Colonic mucosa (tissue), 4 donors: ENCODE results near the gene COMMD1. TPM values are rescaled to one million over a fixed set of nuclear protein-coding genes. Genes with fewer than 3 reads are reported as not detected.

ENCODE experiments used
- DNase-seq: peaks from one replicate; pipeline ENCODE4 v3.0.0-alpha.2; 2020
- H3K27ac ChIP-seq: fragments of 200-600 bp; one replicate; pipeline ENCODE4 v1.8.0; 2021
- H3K27me3 ChIP-seq: fragments of 200-600 bp; one replicate; pipeline ENCODE4 v1.8.0; 2021
- H3K36me3 ChIP-seq: fragments of 200-600 bp; one replicate; pipeline ENCODE4 v1.8.0; 2021
- H3K4me1 ChIP-seq: fragments of 200-600 bp; one replicate; pipeline ENCODE4 v1.8.0; 2021; ENCODE audit warnings: mild to moderate bottlenecking
- H3K4me3 ChIP-seq: fragments of 200-600 bp; one replicate; pipeline ENCODE4 v1.8.0; 2021
- H3K9ac ChIP-seq, 2 donors: one replicate each; pipeline ENCODE4 v1.7.0; 2013; ENCODE audit warnings: control low read depth in 2 of 2, low read depth in 2 of 2, low read length in 2 of 2
- H3K9me3 ChIP-seq: fragments of 200-600 bp; one replicate; pipeline ENCODE4 v1.8.0; 2021
- intact Hi-C: fragments of 100-400 bp; cut with DNase I; formaldehyde crosslinking; loops from one replicate; pipeline ENCODE4 v1.14.1; 2022
- total RNA-seq, 2 donors: library from RNA; stranded (reverse); fragmentation: NEBNext Ultra II Directional in 1 of 2; extraction: Animal tissue kit (Norgen Biotek cat#: 25700) in 1 of 2; gene quantifications; one replicate each; pipeline ENCODE4 v1.2.1, GENCODE V29; 2021
- TF ChIP-seq, protein P1 (sequence below): fragments of 200-600 bp; IDR thresholded peaks from one replicate; pipeline ENCODE4 v1.8.0; 2022; ENCODE audit warnings: antibody characterized with exemption, mild to moderate bottlenecking
- donor health status: healthy.
- donor health status: DM: no; HTN: no; CAD: no.
- donor health status: DM: no; HTN: no; CAD: no.

Gene COMMD1
- total RNA-seq, 2 donors from 2014 or later: 22.2 to 24.4 TPM

GRCh38 chr2:62175728-62176127, 270.3 kb downstream of the COMMD1 start:
- DNase-seq: no peak
- no peak overlapping the region for H3K4me3 ChIP-seq
- no peaks in the 10 kb centered on the region for H3K27me3 ChIP-seq
- no peaks in the 10 kb centered on the region for H3K9me3 ChIP-seq
- no peak overlapping the region for H3K27ac ChIP-seq
- no peak overlapping the region for H3K9ac ChIP-seq
- intact Hi-C loops: no loop called here
- no peaks in the 10 kb centered on the region for H3K4me1 ChIP-seq
- no peaks in the 10 kb centered on the region for H3K36me3 ChIP-seq
- TF ChIP-seq, protein P1, sequence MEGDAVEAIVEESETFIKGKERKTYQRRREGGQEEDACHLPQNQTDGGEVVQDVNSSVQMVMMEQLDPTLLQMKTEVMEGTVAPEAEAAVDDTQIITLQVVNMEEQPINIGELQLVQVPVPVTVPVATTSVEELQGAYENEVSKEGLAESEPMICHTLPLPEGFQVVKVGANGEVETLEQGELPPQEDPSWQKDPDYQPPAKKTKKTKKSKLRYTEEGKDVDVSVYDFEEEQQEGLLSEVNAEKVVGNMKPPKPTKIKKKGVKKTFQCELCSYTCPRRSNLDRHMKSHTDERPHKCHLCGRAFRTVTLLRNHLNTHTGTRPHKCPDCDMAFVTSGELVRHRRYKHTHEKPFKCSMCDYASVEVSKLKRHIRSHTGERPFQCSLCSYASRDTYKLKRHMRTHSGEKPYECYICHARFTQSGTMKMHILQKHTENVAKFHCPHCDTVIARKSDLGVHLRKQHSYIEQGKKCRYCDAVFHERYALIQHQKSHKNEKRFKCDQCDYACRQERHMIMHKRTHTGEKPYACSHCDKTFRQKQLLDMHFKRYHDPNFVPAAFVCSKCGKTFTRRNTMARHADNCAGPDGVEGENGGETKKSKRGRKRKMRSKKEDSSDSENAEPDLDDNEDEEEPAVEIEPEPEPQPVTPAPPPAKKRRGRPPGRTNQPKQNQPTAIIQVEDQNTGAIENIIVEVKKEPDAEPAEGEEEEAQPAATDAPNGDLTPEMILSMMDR: no peak

DNA sequence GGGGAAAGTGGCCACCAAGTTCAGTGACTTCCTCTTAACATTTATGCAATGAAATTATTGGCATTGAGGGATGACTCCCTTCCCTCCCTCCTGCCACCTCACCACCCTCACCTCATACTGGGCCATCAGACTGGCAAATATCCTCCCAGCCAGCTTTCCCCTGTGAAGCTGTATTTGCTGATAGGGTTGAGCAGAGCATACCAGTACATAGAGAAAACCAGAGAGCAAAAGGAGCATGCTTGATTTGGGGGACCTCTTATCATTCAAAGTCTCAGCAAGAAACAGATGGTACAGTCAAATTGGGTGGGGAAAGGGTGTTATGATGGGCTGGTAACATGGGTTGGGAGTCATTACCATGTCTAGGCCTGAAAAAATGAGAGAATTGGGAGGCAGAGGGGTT, 271.3 kb downstream of the COMMD1 start:
- H3K9me3 ChIP-seq: no peaks in the 10 kb centered on the region
- DNase-seq: no peak
- intact Hi-C loops: no loop called here
- no peaks in the 10 kb centered on the region for H3K4me1 ChIP-seq
- H3K27ac ChIP-seq: no peak overlapping the region
- H3K4me3 ChIP-seq: no peak overlapping the region
- H3K36me3 ChIP-seq: no peaks in the 10 kb centered on the region
- H3K27me3 ChIP-seq: no peaks in the 10 kb centered on the region
- H3K9ac ChIP-seq: no peak overlapping the region
- TF ChIP-seq, protein P1: no peak

GRCh38 chr2:62177392-62178049, 272.0 kb downstream of the COMMD1 start:
- no peak overlapping the region for H3K9ac ChIP-seq
- TF ChIP-seq, protein P1: no peak
- no peaks in the 10 kb centered on the region for H3K27me3 ChIP-seq
- no peaks in the 10 kb centered on the region for H3K4me1 ChIP-seq
- H3K9me3 ChIP-seq: no peaks in the 10 kb centered on the region
- no peaks in the 10 kb centered on the region for H3K36me3 ChIP-seq
- no peak overlapping the region for H3K27ac ChIP-seq
- H3K4me3 ChIP-seq: no peak overlapping the region
- DNase-seq: no peak
- intact Hi-C loops: no loop called here

GRCh38 chr2:62178741-62179271, 273.3 kb downstream of the COMMD1 start:
- H3K9ac ChIP-seq: no peak overlapping the region
- no peak overlapping the region for H3K27ac ChIP-seq
- H3K9me3 ChIP-seq: no peaks in the 10 kb centered on the region
- intact Hi-C loops: no loop called here
- TF ChIP-seq, protein P1: no peak
- no peaks in the 10 kb centered on the region for H3K4me1 ChIP-seq
- H3K4me3 ChIP-seq: no peak overlapping the region
- H3K27me3 ChIP-seq: no peaks in the 10 kb centered on the region
- no peak for DNase-seq
- no peaks in the 10 kb centered on the region for H3K36me3 ChIP-seq

GRCh38 chr2:62180975-62181374, 275.5 kb downstream of the COMMD1 start:
- Histone ChIP-seq H3K9ac (no peak overlapping the region), H3K27ac (no peak overlapping the region), H3K4me1 (no peaks in the 10 kb centered on the region), H3K27me3 (no peaks in the 10 kb centered on the region), H3K4me3 (no peak overlapping the region), H3K36me3 (no peaks in the 10 kb centered on the region), H3K9me3 (no peaks in the 10 kb centered on the region)
- no peak for DNase-seq
- intact Hi-C loops: no loop called here
- TF ChIP-seq, protein P1: no peak
